HG02763 (cell line): ENCODE data around the gene GARIN5A.

Source experiments
- ATAC-seq: cut with Tn5 transposase; IDR thresholded peaks from one replicate; pipeline ENCODE4 v1.9.1; 2021; ENCODE audit warnings: mild to moderate bottlenecking, moderate library complexity; ENCODE audit not compliant: unreplicated experiment

GARIN5A gene

DNA sequence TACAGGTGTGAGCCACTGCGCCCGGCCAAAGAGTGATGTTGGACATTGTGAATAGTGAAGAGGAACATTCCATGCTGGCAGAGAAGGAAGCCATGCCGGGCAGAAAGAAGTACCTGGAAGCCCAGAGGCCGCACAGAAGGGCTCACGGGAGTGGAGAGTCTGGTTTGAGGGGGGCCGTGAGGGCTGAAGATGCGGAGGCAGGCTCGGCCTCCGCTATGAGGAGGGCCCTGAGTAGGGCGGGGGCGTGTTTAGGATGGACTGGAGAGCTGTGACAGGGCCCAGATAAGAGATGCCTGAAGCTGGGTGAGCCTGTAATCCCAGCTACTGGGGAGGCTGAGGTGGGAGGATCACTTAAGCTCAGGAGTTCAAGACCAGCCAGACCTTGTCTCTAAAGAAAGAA, 32.7 kb upstream of the GARIN5A start:
- no peak for ATAC-seq

DNA sequence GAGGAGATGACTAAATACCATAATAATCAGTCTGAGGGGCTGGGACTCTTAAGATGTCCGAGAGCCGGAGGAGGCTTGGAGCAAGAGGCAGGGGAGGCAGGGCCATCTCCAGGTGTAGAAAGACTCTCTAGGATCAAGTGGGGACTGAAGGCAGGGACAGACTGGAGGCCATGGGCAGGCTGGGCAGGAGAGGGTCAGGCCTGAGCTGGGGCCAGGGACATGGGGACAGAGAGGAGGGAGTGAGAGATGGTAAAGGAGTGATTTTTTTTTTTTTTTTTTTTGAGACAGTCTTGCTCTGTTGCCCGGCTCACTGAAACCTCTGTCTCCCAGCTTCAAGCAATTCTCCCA, 32.2 kb upstream of the GARIN5A start:
- no peak for ATAC-seq

DNA sequence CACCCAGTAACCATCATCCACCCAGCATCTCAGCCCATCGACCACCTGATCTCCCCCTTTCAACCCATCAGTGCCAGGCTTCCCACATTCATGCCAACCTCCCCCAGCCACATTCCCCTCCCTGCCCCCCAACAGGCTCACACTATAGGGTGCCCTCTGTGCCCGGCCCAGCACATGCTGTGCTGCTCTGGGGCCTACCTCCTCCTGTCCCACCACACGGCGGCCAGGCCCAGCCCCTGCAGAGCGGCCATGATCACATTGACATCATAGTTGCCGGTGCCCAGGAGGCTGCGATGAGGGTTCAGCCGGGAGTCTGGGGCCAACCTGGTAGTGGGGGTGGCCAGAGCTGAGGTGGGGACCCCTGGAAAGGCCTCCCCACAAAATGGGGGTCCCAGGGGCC, 30.7 kb upstream of the GARIN5A start:
- ATAC-seq = no peak

DNA sequence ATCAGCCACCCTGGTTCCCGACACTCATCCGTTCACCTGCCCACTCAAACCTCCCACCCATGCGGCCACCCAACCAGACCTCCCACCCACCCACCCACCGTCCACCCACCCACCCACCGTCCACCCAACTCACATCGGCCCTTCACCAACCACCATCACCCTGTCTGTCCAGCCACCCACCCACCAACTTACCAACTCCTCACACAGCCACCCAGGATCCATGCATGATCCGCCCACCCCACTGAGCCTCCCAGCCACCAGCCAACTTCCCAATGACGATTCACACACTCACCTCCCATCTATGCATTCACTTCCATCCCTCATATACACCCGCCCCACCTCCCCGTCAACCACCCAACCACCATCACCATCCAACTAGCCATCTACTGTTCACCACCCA, 30.1 kb upstream of the GARIN5A start:
- ATAC-seq = no peak

DNA sequence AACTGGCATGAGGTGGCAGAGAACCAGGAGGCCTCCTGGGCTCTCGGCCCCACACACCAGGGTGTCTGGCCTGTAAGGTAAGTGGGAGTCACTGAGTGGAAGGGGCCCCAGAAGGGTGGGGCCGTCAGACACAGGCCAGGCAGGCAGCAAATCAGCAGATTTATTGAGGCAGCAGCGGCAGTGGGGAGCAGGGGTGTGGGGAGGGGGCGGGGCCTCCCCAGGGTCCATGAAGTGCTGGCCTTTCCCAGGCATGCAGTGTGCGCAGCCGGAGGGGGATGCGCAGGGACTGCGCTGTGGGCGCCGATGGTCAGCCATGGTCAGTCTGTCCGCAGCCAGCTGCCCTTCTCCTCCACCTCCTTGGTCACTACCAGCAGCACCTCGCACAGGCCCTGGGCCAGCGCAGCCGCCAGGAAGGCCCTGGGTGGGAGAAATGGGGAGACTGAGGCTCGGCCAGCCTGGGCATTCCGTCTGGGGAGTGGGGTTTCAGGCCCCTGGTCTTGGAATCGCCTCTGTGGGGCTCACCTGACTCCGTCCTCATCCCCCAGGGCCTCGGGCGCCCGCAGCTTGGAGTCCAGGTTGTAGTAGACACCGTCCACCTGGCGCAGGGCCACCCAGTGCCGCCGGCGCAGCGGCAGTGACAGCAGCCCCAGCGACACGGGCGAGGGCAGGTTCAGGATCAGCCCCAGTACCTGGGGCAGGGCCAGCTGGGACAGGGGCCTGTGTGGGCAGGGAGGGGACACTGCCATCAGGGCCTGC, 29.4 kb upstream of the GARIN5A start:
- no peak for ATAC-seq

DNA sequence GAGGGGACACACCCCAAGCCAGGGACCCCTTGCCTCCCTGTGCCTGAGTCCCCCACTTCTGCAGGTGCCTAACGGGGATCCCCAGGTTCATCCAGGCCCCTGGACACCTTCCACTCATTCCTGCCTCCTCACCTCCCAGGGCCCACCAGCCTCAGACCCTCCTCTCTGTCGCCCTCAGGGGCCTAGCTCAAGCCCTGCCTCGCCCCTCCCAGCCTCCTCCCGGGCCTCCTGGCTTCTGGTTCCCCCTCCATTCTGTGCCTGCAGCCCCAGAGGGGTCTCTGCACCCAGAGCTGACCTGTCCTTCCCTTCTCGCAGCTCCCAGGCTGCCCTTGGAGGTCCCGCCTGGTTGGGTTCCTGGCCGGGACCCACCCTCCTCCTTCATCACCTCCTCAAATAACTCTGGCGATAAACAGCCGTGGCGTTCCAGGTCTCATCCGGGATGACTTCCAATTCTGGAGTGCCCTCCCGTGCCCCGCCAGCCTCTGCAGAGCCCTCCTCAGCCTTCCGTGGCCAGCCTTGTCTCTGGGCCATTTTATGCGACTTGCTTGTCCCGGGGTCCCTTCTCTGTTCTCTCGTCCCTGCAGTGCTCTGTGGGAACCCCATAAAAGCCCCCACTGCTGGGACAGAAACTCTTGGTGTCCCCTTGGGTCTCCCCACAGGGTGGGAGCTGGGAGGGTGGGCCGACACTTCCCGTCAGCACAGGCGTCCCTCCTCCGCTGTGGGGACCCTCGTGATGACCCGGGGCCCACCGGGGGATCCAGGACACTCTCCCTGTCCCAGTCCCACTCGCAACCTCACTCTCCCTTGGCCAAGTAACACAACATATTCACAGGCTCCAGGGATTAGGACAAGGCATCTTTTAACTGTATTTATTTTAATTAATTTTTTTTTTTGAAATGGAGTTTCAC, 25.2 kb upstream of the GARIN5A start:
- no peak for ATAC-seq

DNA sequence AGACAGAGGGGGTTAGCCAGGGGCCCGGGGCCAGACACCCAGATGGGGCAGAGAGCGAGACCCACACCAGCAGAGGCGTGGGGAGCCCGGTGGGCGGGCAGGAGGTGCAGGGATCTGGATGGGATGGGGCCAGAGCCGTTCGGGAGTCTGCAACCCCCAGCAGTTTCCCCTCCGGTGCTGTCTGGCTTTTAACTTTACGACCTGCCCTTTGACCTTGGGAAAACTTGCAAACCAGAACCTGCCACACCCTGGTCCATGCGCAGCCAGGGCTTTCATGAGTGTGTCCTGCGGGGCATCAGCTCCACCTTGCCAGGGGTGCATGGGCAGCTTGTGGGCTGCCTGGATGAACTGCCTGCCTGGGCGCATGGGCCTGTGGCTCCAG, 24.5 kb upstream of the GARIN5A start:
- no peak for ATAC-seq

DNA sequence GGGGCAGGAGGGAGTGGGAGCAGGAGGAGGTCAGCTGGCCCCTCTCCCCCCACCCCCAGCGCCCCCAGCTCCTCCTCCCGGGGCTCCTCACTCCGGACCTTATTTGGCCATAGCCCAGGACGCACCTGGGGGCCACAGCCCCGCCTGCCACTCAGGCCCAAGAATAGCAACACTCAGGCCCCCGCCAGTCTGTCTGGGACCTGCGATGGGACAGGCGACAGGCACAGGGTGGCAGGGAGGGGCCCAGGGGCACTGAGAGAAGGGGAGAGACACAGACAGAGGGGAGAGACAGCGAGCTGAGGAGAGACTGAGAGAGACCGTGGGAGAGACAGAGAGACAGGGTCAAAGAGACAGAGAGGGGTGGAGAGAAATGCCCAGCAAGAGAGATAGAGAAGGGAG, 24.1 kb upstream of the GARIN5A start:
- no peak for ATAC-seq

DNA sequence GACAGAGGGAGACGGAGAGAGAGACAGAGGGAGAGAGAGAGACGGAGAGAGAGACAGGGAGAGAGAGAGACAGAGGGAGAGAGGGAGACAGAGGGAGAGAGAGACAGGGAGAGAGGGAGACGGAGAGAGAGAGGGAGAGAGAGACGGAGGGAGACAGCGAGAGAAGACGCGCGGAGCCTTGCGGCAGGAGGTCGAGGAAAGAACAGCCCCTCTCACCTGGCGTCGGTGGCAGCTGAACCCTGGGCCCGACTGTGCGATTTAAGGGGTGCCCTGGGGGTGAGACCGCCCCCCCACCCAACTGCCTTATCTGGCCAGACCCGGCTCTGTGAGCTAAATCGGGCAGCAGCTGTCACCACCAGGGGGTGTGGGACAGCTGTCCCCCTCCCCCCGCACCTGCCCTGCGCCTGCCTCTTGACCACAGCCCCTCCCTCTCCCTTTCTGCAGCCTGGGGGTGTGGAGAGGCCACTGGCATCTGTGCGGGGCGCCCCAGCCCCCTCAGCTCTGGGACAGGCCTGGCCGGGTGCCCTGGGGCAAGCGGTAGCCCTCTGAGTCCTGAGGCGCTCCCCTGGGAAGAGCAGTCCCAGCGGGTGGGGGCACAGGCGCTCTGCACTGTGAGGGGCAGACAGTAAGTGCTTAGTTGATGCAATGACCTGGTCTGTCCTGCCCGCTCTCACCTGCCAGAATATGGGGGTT, 23.6 kb upstream of the GARIN5A start:
- ATAC-seq = no peak

DNA sequence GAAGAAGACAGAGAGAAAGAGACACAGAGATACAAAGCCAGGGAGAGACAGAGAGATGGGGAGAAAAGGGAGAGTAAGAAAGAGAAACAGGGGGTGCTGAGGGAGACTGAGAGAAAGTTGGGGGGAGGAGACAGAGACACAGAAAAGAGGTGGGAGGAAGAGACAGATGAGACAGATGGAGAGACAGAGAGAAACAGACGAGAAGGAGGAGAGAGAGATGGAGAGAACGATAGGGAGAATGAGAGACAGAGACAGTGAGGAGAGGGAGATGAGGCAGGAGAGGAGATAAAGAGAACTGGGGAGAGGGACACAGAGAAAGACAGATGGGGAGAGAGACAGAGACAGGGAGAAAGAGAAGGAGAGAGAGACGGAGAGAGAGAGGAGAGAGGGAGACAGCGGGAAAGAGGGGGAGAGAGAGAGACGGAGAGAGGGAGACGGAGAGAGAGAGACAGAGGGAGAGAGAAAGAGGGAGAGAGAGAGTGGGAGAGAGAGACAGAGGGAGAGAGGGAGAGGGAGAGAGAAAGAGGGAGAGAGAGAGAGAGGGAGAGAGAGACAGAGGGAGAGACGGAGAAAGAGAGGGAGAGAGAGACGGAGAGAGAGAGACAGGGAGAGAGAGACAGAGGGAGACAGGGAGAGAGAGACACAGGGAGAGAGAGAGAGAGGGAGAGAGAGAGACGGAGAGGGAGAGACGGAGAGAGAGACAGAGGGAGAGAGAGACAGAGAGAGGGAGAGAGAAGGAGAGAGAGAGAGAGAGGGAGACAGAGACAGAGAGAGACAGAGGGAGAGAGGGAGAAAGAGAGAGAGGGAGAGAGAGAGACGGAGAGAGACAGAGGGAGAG, 21.8 kb upstream of the GARIN5A start:
- ATAC-seq = no peak

DNA sequence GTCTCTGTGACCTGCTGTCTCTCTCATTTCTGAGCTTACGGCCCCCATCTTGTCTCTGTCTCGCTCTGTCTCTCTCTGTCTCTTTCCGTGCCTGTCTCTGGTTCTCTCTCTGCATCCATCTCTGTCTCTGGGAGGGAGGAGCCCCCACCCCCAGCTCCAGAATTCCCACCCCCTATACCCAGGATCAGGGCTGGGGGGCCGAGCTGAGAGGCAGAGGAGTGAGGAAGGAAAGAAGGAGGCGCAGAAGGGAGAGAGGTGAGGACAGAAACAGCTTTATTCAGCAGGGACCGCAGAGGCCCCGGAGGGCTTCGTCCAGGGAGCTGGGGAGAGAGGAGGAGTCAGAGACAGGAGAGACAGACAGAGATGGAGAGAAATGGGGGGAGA, 20.4 kb upstream of the GARIN5A start:
- no peak for ATAC-seq

DNA sequence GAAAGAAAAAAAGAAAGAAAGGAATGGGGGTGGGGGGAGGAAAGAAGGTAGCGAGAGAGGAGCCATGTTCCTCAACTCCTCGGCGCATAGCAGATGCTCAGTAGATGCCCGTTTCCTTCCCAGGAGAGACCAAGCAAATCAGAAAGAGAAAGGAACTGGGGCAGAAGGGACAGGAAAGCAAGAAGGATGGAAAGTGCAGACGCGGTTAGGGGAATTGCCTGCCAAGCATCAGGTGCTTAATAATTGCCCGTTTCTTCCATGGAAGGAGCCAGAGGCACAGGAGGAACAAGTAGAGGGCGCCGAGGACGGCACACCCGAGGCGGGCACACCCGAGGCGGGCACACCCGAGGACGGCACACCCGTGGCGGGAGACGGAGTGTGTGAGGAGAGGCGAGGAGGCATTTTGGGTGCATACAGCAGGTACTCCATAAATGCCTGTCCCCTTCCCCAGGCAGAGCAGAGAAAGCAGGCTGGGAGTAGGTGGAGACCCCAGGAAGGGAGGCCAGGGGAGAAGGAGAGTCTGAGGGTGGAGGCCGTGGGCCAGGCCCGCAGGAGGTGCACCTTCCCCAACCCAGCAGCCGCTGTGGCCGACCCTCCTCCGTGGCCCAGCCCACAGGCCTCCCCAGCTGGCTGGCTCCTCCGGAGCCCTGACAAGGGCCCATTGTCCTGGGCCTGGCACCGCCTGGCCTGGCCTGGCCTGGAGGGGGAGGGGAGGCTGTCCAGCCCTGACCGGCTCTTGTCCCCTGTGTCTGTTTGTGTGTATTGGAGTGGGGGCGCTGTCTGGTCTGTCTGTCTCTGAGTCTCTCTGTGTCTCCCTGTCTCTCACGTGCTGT, 19.8 kb upstream of the GARIN5A start:
- ATAC-seq = no peak

DNA sequence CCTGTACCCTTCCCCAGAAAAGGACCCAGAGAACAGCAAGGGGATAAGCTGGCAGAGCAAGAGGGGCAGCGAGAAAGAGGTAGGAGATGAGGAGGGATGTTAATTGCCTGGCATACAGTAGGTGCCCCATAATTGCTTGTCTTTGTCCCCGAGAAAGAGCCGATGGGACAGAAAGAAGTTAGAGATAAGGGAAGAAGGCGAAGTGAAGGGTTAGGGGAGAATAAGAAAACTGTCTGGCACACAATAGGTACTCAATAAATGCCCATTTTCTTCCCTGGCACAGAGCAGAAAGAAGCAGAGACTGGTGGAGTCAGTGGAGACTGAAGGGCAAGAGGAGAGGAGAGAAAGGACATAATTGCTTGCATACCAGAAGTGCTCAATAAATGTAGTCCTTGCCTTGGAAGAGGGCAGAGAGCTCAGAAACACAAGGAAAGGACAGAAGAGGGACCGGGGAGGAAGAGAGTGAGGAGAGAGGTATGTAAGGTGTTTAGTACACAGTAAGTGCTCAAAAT, 18.4 kb upstream of the GARIN5A start:
- no peak for ATAC-seq

DNA sequence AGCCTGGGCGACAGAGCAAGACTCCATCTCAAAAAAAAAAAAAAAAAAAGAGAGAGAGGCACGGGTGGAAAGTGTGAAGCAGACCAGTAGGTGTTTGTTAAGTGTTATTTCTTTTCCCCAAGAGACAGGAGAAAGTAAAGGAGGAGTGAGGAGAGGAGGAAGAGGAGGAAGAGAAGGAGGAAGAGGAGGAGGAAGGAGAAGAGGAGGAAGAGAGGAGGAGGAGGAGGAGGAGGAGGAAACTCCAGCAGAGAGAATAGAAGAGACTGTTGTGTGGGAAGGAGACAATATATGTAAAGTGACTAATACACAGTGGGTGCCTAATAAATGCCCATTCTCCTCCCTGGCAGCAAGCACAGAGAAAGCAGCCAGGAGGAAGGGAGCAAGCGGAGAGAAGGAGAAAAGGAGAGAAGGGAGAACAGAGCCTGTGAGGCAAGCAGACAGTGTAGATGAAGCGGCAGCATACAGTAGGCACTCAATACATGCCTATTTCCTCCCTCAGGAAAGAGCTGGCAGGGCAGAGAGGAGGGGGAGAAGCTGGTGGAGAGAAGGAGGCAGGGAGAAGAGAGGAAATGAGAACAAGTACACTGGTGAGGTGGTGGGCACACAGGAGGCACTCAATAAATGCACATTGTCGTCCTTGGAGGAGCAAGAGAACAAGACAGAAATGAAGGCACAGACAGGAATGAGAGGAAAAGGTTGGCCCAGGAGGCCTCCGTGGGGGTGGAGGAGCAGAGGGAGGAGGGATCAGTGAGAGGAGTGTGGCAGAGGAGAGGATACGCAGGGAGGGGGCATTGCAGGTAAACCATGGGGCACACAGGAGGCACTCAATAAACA, 17.8 kb upstream of the GARIN5A start:
- no peak for ATAC-seq

DNA sequence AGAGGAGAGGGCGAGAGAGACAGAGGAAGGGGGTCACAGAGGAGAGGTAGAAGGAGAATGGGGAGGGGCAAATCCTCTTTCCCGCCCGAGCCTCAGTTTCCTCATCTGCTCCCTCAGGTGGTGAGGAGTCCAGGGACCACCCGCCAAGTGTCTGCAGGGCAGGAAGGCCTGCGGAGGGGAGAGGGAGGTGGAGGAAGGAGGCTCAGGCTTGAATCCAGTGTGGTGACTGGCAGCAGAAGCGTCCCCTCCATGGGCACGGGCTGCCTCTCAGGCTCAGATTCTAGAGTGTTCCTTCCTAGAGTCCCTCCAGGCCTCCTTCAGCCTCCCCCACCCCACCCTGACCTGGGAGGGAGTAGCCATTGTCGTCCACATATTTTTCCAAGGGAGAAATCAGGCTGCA, 16.5 kb upstream of the GARIN5A start:
- no peak for ATAC-seq

DNA sequence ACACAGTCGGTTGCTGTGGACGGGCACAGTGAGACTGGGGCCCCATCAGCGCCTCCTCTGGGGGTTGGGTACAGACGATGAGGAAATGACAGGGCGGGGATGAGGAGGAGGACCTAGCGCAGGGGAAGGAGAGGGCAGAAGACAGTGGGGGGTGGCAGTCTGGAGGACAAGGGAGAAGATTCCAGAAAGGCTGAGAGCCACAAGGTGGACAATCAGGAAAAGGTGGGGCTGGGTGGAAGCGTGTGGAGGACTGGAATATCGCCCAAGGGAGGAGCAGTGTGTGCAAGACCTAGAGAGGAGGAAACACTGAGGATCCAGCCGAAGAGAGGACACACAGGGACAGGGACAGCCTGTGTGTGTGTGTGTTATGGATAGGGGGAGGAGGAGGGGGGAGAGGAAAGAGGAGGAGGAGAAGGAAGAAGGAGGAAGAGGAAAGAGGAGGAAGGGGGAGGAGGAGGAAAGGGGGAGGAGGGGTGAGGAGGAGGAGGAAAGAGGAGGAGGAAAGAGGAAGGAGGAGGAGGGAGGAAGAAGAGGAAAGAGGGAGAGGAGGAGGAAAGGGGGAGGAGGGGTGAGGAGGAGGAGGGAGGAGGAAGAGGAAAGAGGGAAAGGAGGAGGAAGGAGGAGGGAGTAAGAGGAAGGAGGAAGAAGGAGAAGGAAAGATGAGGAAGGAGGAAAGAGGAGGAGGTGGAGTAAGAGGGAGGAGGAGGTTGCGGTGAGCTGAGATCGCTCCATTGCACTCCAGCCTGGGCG, 15.8 kb upstream of the GARIN5A start:
- no peak for ATAC-seq

DNA sequence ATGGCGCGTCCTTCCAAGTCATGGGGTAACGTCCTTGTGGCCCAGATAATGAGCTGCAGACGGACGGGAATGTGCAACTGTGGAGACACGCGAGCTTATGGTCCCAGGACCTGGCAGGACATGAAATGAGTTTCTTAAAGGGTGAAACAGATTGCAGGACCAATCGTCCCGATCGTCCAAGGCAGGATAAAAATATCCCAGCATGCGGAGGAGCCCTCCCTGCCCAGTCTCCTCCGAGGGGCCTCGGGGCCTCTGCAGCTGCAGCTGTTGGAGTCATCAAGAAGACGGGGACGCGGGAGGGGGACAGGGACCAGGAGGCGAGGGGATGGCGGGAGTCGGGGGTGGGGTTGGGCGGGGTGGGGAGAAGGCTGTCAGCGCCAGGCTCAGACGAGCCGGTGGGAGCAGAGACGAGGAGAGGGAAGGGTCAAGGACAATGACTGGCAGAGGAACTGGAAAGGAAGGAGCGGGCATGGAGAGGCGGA, 14.4 kb upstream of the GARIN5A start:
- no peak for ATAC-seq

DNA sequence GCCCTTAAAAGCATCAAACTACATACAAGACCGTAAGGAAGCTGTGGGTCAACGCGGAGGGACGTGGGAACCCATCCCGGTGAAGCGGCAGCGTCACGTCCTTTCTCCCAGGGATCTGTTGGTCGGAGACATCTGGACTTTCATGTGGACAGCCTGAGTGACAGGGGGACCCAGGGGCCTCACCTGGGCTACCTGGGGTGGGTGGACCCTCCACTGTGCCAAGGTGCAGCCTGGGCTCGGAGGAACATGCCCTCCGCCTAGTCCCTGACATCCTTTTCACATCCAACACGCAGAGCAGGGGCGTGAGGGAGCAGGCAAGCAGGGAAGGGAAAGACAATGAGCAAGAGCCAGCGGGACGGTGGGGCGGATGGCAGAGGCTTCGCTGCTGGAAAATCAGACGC, 13.8 kb upstream of the GARIN5A start:
- ATAC-seq = no peak
